GM19463 (cell line): ENCODE results near the gene C4BPA.

Experiments used
- ATAC-seq: cut with Tn5 transposase; IDR thresholded peaks from one replicate; pipeline ENCODE4 v1.9.1; 2021; ENCODE audit warnings: mild to moderate bottlenecking, moderate library complexity; ENCODE audit not compliant: unreplicated experiment

C4BPA gene

GRCh38 chr1:207179036-207179435 is 75.0 kb downstream of the C4BPA start:
- ATAC-seq: no peak

GRCh38 chr1:207181847-207182246 is 77.8 kb downstream of the C4BPA start:
- no peak for ATAC-seq

GRCh38 chr1:207186503-207186902 is 82.5 kb downstream of the C4BPA start:
- no peak for ATAC-seq

GRCh38 chr1:207188901-207189300 is 84.9 kb downstream of the C4BPA start:
- no peak for ATAC-seq

DNA sequence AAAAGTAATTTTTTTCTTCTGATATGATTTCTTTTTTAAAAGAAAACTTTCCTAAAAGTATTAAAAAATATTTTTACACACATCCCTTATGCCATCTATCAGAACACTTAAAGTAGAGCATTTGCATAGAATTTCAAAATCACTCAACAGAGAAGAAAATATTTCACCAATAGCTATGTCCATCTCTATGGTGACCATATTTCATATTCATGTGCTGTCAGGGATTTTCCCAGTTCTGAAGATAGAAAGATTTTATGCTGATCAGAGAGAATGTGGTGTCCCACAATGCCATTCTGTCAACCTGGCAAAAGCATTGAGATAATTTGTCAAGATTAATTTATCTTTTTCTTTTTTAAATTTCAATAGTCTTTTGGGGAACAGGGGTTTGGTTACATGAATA is 87.0 kb downstream of the C4BPA start:
- no peak for ATAC-seq

DNA sequence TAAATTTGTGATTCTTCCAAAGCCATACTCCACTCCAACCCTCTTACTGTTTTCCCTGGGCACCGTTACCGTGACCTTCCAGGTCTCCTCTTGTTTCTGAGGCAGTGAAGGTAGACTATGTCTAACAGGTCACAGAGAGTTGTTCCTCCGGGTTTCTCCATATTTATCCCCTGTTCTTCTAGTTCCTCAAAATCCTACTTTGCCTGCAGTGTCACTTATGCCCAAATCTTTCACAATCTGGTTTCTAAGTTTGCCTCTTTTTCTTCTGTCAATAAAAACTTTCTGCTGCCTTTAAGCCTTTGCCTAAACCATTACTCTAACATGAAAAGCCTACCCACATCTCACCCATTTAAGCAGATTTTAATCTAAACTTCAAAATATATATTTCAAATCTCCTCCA is 87.7 kb downstream of the C4BPA start:
- no peak for ATAC-seq

DNA sequence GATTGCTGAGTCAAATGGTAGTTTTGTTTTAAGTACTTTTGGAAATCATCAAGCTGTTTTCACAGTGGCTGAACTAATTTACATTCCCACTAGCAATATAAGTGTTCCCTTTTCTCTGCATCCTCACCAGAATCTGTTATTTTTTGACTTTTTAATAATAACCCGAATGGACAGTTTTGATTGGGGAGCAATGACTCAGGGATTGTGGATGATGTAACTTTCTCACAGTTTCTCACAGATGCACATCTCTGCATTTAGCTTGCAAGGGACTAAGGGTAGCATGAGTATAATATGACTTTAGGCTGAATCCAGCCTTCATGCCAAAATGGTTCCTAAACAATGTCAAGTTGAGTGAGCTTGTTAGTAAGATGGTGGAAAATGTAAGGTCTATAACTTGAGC is 90.2 kb downstream of the C4BPA start:
- no peak for ATAC-seq
